ENCODE results near the gene MKRN2OS.

- TF ChIP-seq POLR2AphosphoS5 (IDR thresholded peaks at IDR 0.05) (no peak), CTCF (IDR thresholded peaks at IDR 0.05) (no peak), POLR2A (IDR thresholded peaks at IDR 0.05) (no peak)
Observed at GRCh38 chr3:12579905-12580304, 34.6 kb upstream of the MKRN2OS start.

Data from breast epithelium (tissue), 3 donors.